K562 (cell line): ENCODE data around the gene KRT75. TPM values are rescaled to one million over a fixed set of nuclear protein-coding genes. Genes with fewer than 3 reads are reported as not detected.
"Not testable (repeated sequence)": the region's sequence is repeated elsewhere in the genome, so short reads cannot be mapped to it uniquely, and the experiment has no call there.

Experiments
- ATAC-seq: fragments of 200-7000 bp; cut with Tn5 transposase; 3 replicates; pipeline ENCODE4 v1.9.1; 2020; ENCODE audit warnings: moderate library complexity
- BruUV-seq: library from RNA; stranded (reverse); fragments of 400-500 nt; replicated peaks from 2 replicates; lab custom pipeline; 2021; lab: Mats Ljungman, UMichigan
- CTCF ChIA-PET: fragments of 300-600 bp; formaldehyde crosslinking; extraction: SDS; loops from one replicate; lab custom pipeline; 2021; ENCODE audit warnings: low intra/inter-chr PET ratio; lab: Yijun Ruan, JAX
- POLR2A ChIA-PET: fragments of 300-600, 350-650 bp; sonication (Branson Sonifier 250); formaldehyde crosslinking; extraction: SDS; loops from one replicate; lab custom pipeline; 2021; ENCODE audit warnings: antibody characterized with exemption, inconsistent platforms; lab: Yijun Ruan, JAX
- DNase-seq, 4 experiments: peaks; one replicate each; pipeline versions ENCODE4 v3.0.0 to v3.0.0-alpha.2; 2011 to 2018; ENCODE audit warnings: low spot score in 3 of 4, mixed read lengths in 3 of 4; ENCODE audit errors: extremely low read depth in 1 of 4
- FAIRE-seq: peaks from 2 replicates; lab custom pipeline; 2011; peaks lifted over from hg19 to GRCh38; lab: Jason Lieb, UNC
- H2AFZ ChIP-seq: 2 replicates; pipeline ENCODE4 v1.6.0; 2011; ENCODE audit warnings: low read depth, low read length, control low read depth, inconsistent platforms
- H3K27ac ChIP-seq: fragments of 200-600 bp; 3 replicates; pipeline ENCODE4 v1.8.0; 2011; ENCODE audit warnings: low read depth, mild to moderate bottlenecking, control low read depth, inconsistent platforms, low read length, moderate library complexity, mixed read lengths; ENCODE audit errors: extremely low read depth
- H3K27me3 ChIP-seq, 2 experiments: fragments of 300-600 bp in 1 of 2; 2 replicates in 1 of 2; 3 replicates in 1 of 2; pipeline versions ENCODE4 v1.6.0 to v1.8.0; 2011; ENCODE audit warnings: inconsistent platforms in 2 of 2, low read length in 2 of 2, mild to moderate bottlenecking in 1 of 2, mixed read lengths in 1 of 2, moderate library complexity in 1 of 2; ENCODE audit not compliant: control insufficient read depth in 2 of 2, insufficient read depth in 2 of 2
- H3K36me3 ChIP-seq: fragments of 300-600 bp; 3 replicates; pipeline ENCODE4 v1.8.0; 2011; ENCODE audit warnings: mild to moderate bottlenecking, low read length, inconsistent platforms; ENCODE audit not compliant: control insufficient read depth, insufficient read depth
- H3K4me1 ChIP-seq, 2 experiments: fragments of 200-600 bp in 1 of 2; replicated peaks in 1 of 2; 2 replicates in 1 of 2; 3 replicates in 1 of 2; pipeline versions ENCODE4 v1.5.1 to v1.8.0; 2011; ENCODE audit warnings: inconsistent platforms in 2 of 2, low read length in 2 of 2, mild to moderate bottlenecking in 1 of 2, mixed read lengths in 1 of 2, moderate library complexity in 1 of 2; ENCODE audit not compliant: control insufficient read depth in 2 of 2, insufficient read depth in 2 of 2
- H3K4me2 ChIP-seq: 2 replicates; pipeline ENCODE4 v1.6.1; 2011; ENCODE audit warnings: low read length, control low read depth, inconsistent platforms, mixed read lengths; ENCODE audit not compliant: insufficient read depth
- H3K4me3 ChIP-seq: fragments of 200-600 bp; sonication (generic), shearing (Covaris generic); 2 replicates; pipeline ENCODE4 v1.5.1; 2016; ENCODE audit warnings: control low read depth, inconsistent platforms
- H3K79me2 ChIP-seq: fragments of 200-600 bp; 3 replicates; pipeline ENCODE4 v1.8.0; 2011; ENCODE audit warnings: low read length, inconsistent platforms; ENCODE audit not compliant: control insufficient read depth, insufficient read depth
- H3K9ac ChIP-seq, 2 experiments: 2 replicates each; pipeline versions ENCODE4 v1.6.0 to v1.6.1; 2011; ENCODE audit warnings: low read depth in 2 of 2, low read length in 2 of 2, control low read depth in 1 of 2, inconsistent platforms in 1 of 2, mild to moderate bottlenecking in 1 of 2, mixed read lengths in 1 of 2; ENCODE audit not compliant: insufficient read depth in 1 of 2
- H3K9me1 ChIP-seq: one replicate; pipeline ENCODE4 v1.6.0; 2011; ENCODE audit warnings: inconsistent platforms, mild to moderate bottlenecking, low read length, moderate library complexity; ENCODE audit not compliant: control insufficient read depth, insufficient read depth
- H3K9me3 ChIP-seq: replicated peaks from 2 replicates; pipeline ENCODE4 v1.5.1; 2011; ENCODE audit warnings: low read depth, low read length, inconsistent platforms; ENCODE audit not compliant: control insufficient read depth, insufficient read depth
- H4K20me1 ChIP-seq: replicated peaks from 2 replicates; pipeline ENCODE4 v1.6.1; 2011; ENCODE audit warnings: low read length, inconsistent platforms, mixed read lengths; ENCODE audit not compliant: control insufficient read depth, insufficient read depth
- FOSL1 ChIP-seq: fragments of 200-800 bp; sonication (Bioruptor generic); conservative IDR thresholded peaks from 2 replicates; pipeline ENCODE4 v1.6.1; 2016; ENCODE audit warnings: missing genetic modification characterization, missing compliant biosample characterization
- SMAD1 ChIP-seq: fragments of 150-350 bp; IDR thresholded peaks from 2 replicates; pipeline ENCODE4 v1.6.1; 2014; ENCODE audit warnings: low read length, low read depth; ENCODE audit not compliant: partially characterized antibody
- SPI1 ChIP-seq: IDR thresholded peaks from 2 replicates; pipeline ENCODE4 v1.6.1; 2011; ENCODE audit warnings: low read depth, low read length, control low read depth, borderline replicate concordance
- TCF3 ChIP-seq: sonication (generic); formaldehyde crosslinking; IDR thresholded peaks from 2 replicates; pipeline ENCODE4 v1.4.0; 2020; ENCODE audit warnings: mild to moderate bottlenecking, missing genetic modification reagents
- VEZF1 ChIP-seq: fragments of 200-800 bp; sonication (Bioruptor generic); IDR thresholded peaks from 2 replicates; pipeline ENCODE4 v1.6.1; 2017; ENCODE audit warnings: missing genetic modification characterization, missing compliant biosample characterization
- WGBS: fragments of 100-300 bp; shearing (Covaris generic); methylation state at CpG from one replicate; pipeline ENCODE4 v1.1.6; 2016; ENCODE audit warnings: low coverage, mixed read lengths; ENCODE audit not compliant: insufficient coverage; ENCODE audit errors: missing lambda C conversion rate; 5-methylcytosine and 5-hydroxymethylcytosine counted together
- in situ Hi-C: fragments of 300-500 bp; cut with MboI; formaldehyde crosslinking; loops from 4 replicates; pipeline ENCODE4 v1.15.0; 2018; ENCODE audit warnings: inconsistent platforms, mixed read lengths
- intact Hi-C: fragments of 100-400 bp; cut with micrococcal nuclease; formaldehyde crosslinking; loops from 2 replicates; pipeline ENCODE4 v1.14.2; 2022
- polyA plus RNA-seq, 8 experiments: library from polyadenylated mRNA; depleted of rRNA in 4 of 8; stranded (reverse) in 5 of 8; unstranded in 3 of 8; fragments of >200 nt; fragmentation: Nextera tagmentation in 2 of 8; fragmentation: Illumina TruSeq in 1 of 8; extraction: Ambion mirVana in 2 of 8; extraction: Trizol in 1 of 8; gene quantifications; 2 replicates each; pipeline versions ENCODE4 v1.2.1 to v1.2.3, GENCODE V29; 2011 to 2014; ENCODE audit warnings: inconsistent platforms in 1 of 8, missing spikeins in 1 of 8
- total RNA-seq, 7 experiments: library from RNA; depleted of rRNA in 6 of 7; stranded (reverse); fragments of >200 nt in 6 of 7; fragmentation: Illumina TruSeq in 2 of 7; extraction: Trizol in 2 of 7; gene quantifications; 2 replicates each; pipeline versions ENCODE4 v1.2.1 to v1.2.3, GENCODE V29; 2011 to 2021; ENCODE audit warnings: low replicate concordance in 1 of 7

The KRT75 gene
- total and polyA plus RNA-seq, 9 of the 15 experiments (the other 6 are each of a cell fraction or from before 2014, with no cell fraction given): not detected

GRCh38 chr12:52447196-52447595 lies 13.0 kb upstream of the KRT75 start:
- CTCF ChIA-PET: not testable (repeated sequence)

GRCh38 chr12:52446367-52447045 lies 12.3 kb upstream of the KRT75 start:
- under 1% methylated on average over 6 of the region's 6 CpGs for WGBS
- H3K9me1 ChIP-seq: no peaks in the 10 kb centered on the region
- no peak overlapping the region for H3K9ac ChIP-seq
- ATAC-seq (no peak), DNase-seq (no peak), FAIRE-seq (no peak)
- peaks cover 2 to 34% of the 10 kb centered on the region in 2 experiments; a peak in 2 of 5 replicates for H3K27me3 ChIP-seq
- CTCF ChIA-PET: no interaction called here
- intact Hi-C loops: no loop called here
- H4K20me1 ChIP-seq: no peaks in the 10 kb centered on the region; the same call in 1 of the 2 replicates
- no peak overlapping the region for H2AFZ ChIP-seq
- no peak overlapping the region for H3K27ac ChIP-seq
- no peak overlapping the region for H3K4me3 ChIP-seq
- H3K36me3 ChIP-seq: no peaks in the 10 kb centered on the region
- no peak overlapping the region for H3K4me2 ChIP-seq
- H3K9me3 ChIP-seq: no peaks in the 10 kb centered on the region
- POLR2A ChIA-PET: interaction anchor here (0.7 kb wide), 1 partner anchor 253 kb away, joined by 3 read pairs; no protein-coding TSS in a partner anchor
- no peaks in the 10 kb centered on the region for H3K4me1 ChIP-seq
- H3K79me2 ChIP-seq: no peaks in the 10 kb centered on the region
- BruUV-seq: no TSS peak
- TF ChIP-seq VEZF1 (CRISPR knock-in tag) (peak; percentile 55; the same call in 1 of the 2 replicates), SMAD1 (no peak), TCF3 (CRISPR knock-in tag) (peak; percentile 45; the same call in 1 of the 2 replicates), SPI1 (0 out of 2 replicates have a peak, but pooled peaks have one; percentile 9), FOSL1 (tag) (0 out of 2 replicates have a peak, but pooled peaks have one; percentile 25)
- TF ChIP-seq, all 486 proteins: peak for 4
- in situ Hi-C loops: no loop called here

More at GRCh38 chr12:52447196-52447595, 13.0 kb upstream of the KRT75 start:
- FAIRE-seq, H3K9me1 ChIP-seq, H3K27ac ChIP-seq, H4K20me1 ChIP-seq, H3K79me2 ChIP-seq, H3K9me3 ChIP-seq, in situ Hi-C loops, BruUV-seq, DNase-seq, H3K36me3 ChIP-seq, H3K4me2 ChIP-seq, H2AFZ ChIP-seq, H3K4me3 ChIP-seq, H3K4me1 ChIP-seq, ATAC-seq, intact Hi-C loops, H3K9ac ChIP-seq: not testable (repeated sequence)
- WGBS: 2% methylated on average over 7 of the region's 11 CpGs
- POLR2A ChIA-PET: interaction anchor here (0.6 kb wide), 1 partner anchor 917 kb away, joined by 4 read pairs; no protein-coding TSS in a partner anchor
- H3K27me3 ChIP-seq: peaks cover 2 to 33% of the 10 kb centered on the region in 2 experiments; a peak in 2 of 5 replicates
